ENCODE results near the gene C1S.

- TF ChIP-seq EZH2 (IDR thresholded peaks at IDR 0.05; ENCODE audit: borderline replicate concordance, low read depth, low read length, poor library complexity, severe bottlenecking) (no peak), CTCF (conservative IDR thresholded peaks at IDR 0.05; ENCODE audit: low read depth, low read length) (no peak)
Observed at GRCh38 chr12:7061596-7061995, 1.1 kb downstream of the C1S start.
